H4 (cell line): ENCODE results near the gene PLEKHD1. TPM values are rescaled to one million over a fixed set of nuclear protein-coding genes. Genes with fewer than 3 reads are reported as not detected.
"Not testable (repeated sequence)": the region's sequence is repeated elsewhere in the genome, so short reads cannot be mapped to it uniquely, and the experiment has no call there.

ENCODE experiments used
- DNase-seq: peaks from one replicate; pipeline ENCODE4 v3.0.0-alpha.2; 2015; ENCODE audit warnings: low spot score
- total RNA-seq: library from RNA; depleted of rRNA; stranded (reverse); fragments of >200 nt; shearing (Covaris generic); gene quantifications from 2 replicates; pipeline ENCODE4 v1.2.3, GENCODE V29; 2014; rRNA removed

PLEKHD1 gene
- 0.23 TPM in 1 of 2 replicates, not detected in the other for total RNA-seq

GRCh38 chr14:69484444-69485314 is at the start of gene PLEKHD1:
Gene PLEKHD1, plus strand, starts transcription at chr14:69484728. Its CDS starts 238 bp downstream, at chr14:69484966.
- DNase-seq: no peak

- DNase-seq: no peak
Observed at GRCh38 chr14:69439521-69440270, 44.8 kb upstream of the PLEKHD1 start.

DNA sequence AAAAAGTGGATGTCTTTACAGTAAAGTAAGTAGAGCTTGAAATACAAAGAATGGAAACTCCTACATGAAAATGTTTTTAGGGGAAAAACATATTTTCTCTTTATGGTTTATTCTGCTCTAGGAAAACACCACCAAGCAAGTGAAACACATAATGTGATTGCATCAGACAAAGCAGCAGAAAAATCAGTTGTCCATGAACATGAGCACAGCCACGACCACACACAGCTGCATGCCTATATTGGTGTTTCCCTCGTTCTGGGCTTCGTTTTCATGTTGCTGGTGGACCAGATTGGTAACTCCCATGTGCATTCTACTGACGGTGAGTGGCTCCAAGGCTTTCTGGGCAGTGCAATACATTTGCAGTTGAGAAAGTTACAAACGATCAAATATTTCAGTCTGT is 42.6 kb upstream of the PLEKHD1 start:
- no peak for DNase-seq

DNA sequence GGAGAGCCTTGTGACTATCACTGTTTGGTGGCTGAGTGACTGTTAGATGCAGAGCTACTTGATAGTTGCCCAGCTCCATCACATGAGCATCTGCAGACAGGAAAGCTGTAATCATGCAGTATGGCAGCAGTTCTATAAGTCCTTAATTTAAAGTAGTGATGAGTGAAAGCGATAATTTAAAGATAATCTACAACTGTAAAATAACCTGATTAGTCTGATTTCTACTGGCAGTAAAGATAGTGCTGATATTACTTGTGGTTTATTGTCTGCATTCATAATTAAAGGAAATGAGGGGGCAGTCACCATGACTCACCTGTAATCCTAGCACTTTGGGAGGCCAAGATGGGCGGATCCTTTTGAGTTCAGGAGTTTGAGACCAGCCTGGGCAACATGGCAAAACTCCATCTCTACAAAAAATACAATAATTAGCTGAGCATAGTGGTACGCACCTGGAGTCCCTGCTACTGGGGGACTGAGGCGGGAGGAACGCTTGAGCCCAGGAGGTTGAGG is 41.2 kb upstream of the PLEKHD1 start:
- no peak for DNase-seq

DNA sequence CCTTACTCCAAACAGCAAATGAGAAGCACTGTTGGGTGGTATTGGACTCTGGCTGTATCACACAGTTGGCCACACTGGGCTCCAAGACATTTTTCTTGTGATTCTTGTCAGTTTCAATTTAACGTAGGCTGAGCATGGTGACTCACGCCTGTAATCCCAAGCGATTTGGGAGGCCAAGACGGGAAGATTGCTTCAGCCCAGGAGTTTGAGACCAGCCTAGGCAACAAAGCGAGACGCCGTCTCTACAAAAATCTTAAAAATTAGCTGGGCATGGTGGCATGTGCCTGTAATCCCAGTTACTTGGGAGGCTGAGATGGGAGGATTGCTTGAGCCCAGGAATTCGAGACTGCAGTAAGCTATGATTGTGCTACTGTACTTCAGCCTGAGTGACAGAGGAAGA is 35.3 kb upstream of the PLEKHD1 start:
- no peak for DNase-seq

DNA sequence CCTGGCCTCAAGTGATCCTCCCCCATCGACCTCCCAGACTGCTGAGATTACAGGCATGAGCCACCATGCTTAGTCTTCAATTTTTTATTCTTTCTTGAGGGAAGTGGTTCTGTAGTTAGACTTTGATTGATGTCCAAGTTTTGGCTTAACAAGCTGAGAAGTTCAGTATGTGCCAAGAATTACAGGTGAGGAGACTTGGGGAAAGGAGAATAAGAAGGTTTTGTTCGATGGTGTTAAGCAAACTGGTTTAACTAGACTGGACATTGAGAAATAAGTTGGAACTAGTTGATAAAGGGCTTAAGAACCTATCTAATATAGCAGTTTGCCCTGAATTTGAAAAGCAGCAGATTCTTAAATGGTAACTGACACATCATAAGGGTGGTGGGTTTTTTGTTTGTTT is 32.6 kb upstream of the PLEKHD1 start:
- no peak for DNase-seq

- DNase-seq: no peak
Observed at GRCh38 chr14:69458350-69458749, 26.2 kb upstream of the PLEKHD1 start.

- no peak for DNase-seq
Observed at GRCh38 chr14:69459122-69459521, 25.4 kb upstream of the PLEKHD1 start.

DNA sequence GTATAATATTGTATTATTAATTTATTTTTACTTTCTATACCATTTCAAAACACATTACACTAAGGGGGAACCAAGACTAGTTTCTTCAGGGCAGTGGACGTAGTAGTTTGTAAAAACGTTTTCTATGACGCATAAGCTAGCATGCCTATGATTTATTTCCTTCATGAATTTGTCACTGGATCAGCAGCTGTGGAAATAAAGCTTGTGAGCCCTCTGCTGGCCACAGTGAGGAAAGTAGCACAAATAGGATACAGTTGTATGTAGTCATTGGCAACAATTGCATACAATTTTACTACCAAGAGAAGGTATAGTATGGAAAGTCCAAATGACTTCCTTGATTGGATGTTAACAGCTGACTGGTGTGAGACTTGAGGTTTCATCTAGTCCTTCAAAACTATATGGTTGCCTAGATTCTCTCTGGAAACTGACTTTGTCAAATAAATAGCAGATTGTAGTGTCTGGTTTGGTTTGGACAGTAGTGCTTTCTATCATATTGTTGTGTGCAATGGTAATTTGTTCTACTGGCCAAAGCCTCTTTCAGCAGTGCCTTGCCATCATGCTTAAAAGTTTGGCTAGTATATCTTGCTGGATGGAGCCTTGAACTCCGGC is 24.3 kb upstream of the PLEKHD1 start:
- peak; percentile 77 for DNase-seq

- DNase-seq: no peak
Observed at GRCh38 chr14:69464379-69464778, 20.1 kb upstream of the PLEKHD1 start.

DNA sequence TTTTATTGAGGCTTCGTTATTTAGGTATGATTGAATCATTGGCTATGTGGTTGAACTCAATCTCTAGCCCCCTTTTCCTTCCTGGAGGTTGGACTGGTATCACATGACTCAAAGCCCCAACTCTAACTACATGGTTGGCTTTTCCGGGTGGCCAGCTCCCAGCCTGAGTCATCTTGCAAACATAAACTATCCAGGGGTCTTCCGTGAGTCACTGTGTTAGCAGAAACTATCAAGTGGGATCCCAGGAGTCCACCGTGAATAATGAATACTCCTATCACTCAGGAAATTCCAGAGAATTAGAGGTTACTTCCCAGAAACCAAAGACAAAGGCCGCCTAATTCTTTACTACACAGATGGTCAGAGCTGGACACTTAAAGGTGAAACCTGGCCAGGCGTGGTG is 19.7 kb upstream of the PLEKHD1 start:
- peak; percentile 69 for DNase-seq

GRCh38 chr14:69468949-69469348 is 15.6 kb upstream of the PLEKHD1 start:
- DNase-seq: no peak

DNA sequence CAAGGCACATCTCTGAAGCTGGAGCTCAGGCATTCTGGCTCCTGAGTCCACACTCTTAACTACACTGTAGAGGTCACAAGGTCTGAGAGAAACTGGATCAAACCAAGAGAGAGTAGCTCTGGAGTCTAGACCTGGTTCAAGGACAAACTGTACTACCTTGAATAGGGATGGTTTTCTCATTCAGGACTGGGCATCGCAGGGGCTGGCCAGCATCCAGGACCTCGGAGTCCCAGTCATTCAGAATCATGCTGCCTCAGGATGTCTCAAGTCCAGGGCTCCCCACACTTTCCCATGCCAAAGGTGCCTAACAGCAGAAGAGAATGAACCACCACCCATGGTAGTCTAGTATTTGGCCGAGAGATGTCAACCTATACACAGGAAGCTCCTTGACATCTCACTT is 13.1 kb upstream of the PLEKHD1 start:
- no peak for DNase-seq

GRCh38 chr14:69471916-69472315 is 12.6 kb upstream of the PLEKHD1 start:
- no peak for DNase-seq

DNA sequence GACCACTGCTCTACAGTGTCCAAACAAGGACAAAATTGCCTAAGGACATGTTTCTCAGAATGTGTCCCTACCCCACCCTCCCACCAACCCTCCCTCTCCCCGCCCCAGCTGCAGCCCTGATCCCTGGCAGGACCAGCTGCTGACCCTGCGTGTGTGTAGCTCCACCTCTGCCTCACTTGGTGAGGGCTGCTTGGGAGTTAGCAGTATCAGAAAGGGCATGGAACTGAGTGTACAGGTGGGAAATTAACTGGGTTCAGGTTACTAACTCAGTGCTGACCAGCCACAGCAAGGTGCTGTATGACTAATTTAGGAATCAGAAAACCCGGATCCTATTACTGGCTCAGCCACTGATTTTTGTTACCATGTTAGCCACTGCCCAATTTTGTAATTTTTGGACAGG is 11.3 kb upstream of the PLEKHD1 start:
- DNase-seq: no peak

GRCh38 chr14:69473946-69474345 is 10.6 kb upstream of the PLEKHD1 start:
- DNase-seq: no peak

GRCh38 chr14:69475194-69475818 is 9.2 kb upstream of the PLEKHD1 start:
- DNase-seq: peak; percentile 70

DNA sequence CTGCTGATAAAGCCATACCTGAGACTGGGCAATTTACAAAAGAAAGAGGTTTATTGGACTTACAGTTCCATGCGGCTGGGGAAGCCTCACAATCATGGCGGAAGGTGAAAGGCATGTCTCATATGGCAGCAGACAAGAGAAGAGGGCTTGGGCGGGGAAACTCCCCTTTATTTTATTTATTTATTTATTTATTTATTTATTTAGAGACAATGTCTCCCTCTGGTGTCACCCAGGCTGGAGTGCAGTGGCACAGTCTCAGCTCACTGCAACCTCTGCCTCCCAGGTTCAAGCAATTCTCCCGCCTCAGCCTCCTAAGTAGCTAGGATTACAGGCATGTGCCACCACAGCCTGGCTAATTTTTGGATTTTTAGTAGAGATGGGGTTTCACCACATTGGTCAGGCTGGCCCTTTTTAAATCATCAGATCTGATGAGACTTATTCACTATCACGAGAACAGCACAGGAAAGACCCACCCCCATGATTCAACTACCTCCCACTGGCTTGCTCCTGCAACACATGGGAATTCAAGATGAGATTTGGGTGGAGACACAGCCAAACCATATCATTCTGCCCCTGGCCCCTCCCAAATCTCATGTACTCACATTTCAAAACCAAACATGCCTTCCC is 7.6 kb upstream of the PLEKHD1 start:
- DNase-seq: not testable (repeated sequence)

- DNase-seq: not testable (repeated sequence)
Observed at GRCh38 chr14:69478055-69478454, 6.5 kb upstream of the PLEKHD1 start.

GRCh38 chr14:69479696-69480095 is 4.8 kb upstream of the PLEKHD1 start:
- DNase-seq: no peak

- no peak for DNase-seq
Observed at GRCh38 chr14:69480136-69480535, 4.4 kb upstream of the PLEKHD1 start.
